PC-9 (cell line): Measurements from ENCODE around the gene NUP214.

Experiments used
- EZH2 ChIP-seq: fragments of 200-600 bp; sonication (generic); IDR thresholded peaks from 2 replicates; pipeline ENCODE4 v1.8.0; 2017; ENCODE audit warnings: antibody characterized with exemption, low read depth
- TF ChIP-seq, protein P1 (sequence below): fragments of 200-600 bp; sonication (generic); conservative IDR thresholded peaks from 2 replicates; pipeline ENCODE4 v1.6.1; 2017; ENCODE audit warnings: mixed run types, antibody characterized with exemption, mild to moderate bottlenecking, moderate library complexity

DNA sequence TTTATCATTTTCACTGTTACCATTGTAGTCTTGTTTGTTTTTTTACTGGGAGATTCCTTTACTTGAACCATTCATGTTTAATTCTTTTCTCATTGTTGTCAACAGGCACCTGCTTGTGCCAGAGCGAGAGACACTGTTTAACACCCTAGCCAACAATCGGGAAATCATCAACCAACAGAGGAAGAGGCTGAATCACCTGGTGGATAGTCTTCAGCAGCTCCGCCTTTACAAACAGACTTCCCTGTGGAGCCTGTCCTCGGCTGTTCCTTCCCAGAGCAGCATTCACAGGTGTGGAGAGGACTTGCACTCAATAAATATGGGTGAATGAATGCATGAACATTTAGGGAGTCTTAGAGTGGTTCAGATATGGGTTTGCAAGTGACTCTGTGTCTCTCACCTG, 37.5 kb downstream of the NUP214 start:
- TF ChIP-seq, protein P1, sequence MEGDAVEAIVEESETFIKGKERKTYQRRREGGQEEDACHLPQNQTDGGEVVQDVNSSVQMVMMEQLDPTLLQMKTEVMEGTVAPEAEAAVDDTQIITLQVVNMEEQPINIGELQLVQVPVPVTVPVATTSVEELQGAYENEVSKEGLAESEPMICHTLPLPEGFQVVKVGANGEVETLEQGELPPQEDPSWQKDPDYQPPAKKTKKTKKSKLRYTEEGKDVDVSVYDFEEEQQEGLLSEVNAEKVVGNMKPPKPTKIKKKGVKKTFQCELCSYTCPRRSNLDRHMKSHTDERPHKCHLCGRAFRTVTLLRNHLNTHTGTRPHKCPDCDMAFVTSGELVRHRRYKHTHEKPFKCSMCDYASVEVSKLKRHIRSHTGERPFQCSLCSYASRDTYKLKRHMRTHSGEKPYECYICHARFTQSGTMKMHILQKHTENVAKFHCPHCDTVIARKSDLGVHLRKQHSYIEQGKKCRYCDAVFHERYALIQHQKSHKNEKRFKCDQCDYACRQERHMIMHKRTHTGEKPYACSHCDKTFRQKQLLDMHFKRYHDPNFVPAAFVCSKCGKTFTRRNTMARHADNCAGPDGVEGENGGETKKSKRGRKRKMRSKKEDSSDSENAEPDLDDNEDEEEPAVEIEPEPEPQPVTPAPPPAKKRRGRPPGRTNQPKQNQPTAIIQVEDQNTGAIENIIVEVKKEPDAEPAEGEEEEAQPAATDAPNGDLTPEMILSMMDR = no peak
- no peak for TF ChIP-seq EZH2
